Stimulated activated CD4-positive, alpha-beta T cell treated with anti-CD3 and anti-CD28 coated beads, Interleukin-4, amount 100 ng/mL, for 4 hours (primary cell): ENCODE measurements around the gene FAM50B.
A peak's percentile ranks its signal among the peaks of the same experiment; 100 is the strongest.

Experiments used
- DNase-seq, 2 experiments: peaks; one replicate each; pipeline ENCODE4 v3.0.0-alpha.2; 2020

The FAM50B gene, protein sequence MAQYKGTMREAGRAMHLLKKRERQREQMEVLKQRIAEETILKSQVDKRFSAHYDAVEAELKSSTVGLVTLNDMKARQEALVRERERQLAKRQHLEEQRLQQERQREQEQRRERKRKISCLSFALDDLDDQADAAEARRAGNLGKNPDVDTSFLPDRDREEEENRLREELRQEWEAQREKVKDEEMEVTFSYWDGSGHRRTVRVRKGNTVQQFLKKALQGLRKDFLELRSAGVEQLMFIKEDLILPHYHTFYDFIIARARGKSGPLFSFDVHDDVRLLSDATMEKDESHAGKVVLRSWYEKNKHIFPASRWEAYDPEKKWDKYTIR

DNA sequence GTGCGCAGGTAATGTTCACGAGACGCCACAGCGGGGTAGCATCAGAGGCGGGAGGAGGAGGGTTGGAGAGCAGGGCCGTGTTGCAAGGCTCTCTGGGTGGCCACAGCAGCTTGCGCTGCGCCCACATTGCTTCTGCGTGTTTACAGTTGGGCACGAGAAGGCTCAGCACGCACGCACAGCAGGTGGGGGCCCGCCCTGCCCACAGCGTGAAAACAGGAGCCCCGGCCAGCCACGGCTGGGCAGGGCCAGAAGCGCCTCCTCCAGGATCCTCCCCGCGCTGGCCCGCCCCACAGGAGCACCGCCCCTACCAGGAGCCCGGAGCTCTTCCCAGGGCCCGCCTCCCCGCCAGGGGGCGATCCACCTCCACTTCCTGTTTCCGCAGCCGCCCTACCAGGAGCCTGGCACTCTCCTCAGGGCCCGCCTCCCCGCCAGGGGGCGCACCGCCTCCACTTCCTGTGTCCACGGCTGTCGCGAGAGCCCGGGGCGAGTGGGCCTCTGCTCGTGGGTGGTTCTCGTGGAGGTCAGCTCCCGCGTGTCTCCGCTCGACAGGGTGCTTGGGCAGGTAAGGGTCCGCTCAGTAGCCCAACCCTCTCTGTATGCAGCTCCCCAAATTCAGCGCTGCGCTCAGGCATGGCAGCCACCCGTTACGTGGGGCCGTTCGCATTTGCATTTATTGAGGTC, at the start of gene FAM50B:
Gene FAM50B (plus strand): TSS at position 449 of the 681 bp plus-strand sequence. CDS start 439 bp downstream, outside the sequence.
- peak; percentile 88 for DNase-seq

DNA sequence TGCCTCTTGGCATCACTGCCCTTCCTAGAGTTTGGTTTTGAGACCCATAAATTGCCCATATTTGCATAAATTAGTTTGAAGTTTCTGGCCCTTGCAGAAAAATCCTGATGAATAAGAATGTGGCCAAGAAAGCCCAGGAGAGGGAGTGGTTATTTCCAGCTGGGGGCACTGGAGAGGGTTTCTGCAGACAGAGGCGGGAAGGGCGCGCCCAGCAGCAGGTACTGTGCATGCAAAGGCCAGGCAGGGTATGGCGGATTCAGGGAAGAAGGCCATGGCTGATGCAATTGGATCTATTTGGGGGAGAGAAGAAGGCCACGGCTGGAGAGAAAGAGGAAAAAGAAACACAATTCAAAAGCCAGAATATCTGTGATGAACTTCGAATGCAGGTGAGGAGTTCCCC, 49.5 kb upstream of the FAM50B start:
- no peak for DNase-seq

DNA sequence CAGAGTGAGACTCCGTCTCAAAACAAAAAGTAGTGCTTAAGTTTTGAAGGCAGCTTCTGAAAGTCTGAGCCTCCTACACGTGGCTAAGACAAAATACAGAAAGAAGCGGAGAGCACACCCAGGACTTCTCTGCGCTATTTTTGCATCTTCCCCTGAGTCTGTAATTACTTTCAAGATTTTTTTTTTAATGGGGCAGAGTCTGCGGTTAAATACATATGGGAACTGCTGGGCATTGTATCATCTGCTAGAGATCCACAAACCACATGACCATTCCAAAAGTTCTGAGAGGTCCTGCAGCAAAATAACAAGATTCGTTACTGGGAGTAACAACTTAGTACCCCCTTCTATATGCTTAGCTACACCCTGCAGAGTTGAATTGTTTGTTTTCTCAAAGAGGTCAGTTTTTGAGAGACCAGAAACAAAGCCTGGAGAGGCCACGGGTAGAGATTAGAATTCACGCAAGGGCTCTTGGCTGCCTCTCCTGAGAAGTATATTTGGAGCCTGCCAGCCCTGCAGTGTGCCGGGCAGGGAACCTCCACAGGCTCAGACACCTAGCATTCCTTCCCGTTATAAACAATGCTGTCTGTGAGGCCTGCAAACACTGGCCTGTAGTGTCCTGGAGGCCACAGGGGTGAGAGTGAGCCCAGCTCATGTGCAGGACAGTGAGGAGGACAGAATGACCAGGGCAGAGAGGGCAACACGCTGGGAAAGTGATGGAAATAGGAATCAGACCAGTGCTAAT, 48.2 kb upstream of the FAM50B start:
- DNase-seq: no peak

GRCh38 chr6:3801960-3802359, 47.2 kb upstream of the FAM50B start:
- DNase-seq: no peak

DNA sequence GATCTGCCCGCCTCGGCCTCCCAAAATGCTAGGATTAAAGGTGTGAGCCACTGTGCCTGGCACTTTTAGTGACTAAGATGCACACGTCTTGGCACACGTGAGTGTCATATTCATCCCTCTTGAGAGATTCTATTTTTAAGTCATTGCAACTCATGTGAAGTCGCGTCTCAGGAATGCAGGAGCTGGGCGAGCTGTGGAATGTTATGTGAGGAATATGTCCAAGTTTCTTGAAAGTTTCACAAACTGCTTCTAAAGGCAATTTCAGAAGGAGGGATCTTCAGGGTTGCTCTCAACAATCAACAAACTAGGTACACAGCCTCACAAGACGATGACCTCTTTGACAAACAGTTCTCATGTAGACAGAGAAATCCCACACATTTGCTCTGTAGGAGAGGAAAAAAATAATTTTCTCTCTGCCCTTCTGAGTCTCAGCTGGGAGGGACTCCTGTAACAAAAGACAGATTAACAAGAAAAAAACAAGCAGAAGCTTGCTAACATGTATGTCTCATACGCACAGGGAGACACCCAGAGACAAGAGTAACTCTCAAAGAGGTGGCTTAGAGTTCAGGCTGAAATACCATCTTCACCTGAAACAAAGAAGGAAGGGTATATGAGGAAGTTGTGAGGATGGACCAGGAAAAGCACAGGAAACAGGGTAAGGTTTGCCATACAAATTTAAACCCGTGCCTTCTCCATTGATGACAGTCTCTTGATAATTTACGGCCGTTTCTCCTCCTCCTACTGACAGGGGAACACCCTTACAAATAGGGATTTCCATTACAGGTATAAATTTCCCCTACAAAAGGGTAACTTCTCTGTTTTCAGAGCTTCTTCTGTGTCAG, 45.3 kb upstream of the FAM50B start:
- no peak for DNase-seq

- DNase-seq: no peak
Observed at GRCh38 chr6:3804964-3805363, 44.2 kb upstream of the FAM50B start.

- DNase-seq: no peak
Observed at GRCh38 chr6:3805448-3806123, 43.6 kb upstream of the FAM50B start.

GRCh38 chr6:3806169-3806922, 42.8 kb upstream of the FAM50B start:
- DNase-seq: no peak

- DNase-seq: no peak
Observed at GRCh38 chr6:3808199-3808598, 41.0 kb upstream of the FAM50B start.

GRCh38 chr6:3808759-3809514, 40.2 kb upstream of the FAM50B start:
- DNase-seq: no peak

DNA sequence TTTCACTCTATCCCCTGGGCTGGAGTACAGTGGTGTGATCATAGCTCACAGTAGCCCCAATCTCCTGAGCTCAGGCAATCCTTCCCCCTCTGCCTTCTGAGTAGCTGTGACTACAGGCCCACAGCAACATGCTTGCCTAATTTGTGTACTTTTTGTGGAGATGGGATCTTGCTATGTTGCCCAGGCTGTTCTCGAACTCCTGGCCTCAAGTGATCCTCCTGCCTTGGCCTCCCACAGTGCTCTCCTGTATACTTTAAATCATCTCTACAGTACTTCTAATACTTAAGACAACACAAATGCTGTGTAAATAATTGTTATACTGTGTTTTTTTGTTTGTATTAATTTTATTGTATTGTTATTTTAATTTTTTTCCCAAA, 39.7 kb upstream of the FAM50B start:
- DNase-seq: no peak

DNA sequence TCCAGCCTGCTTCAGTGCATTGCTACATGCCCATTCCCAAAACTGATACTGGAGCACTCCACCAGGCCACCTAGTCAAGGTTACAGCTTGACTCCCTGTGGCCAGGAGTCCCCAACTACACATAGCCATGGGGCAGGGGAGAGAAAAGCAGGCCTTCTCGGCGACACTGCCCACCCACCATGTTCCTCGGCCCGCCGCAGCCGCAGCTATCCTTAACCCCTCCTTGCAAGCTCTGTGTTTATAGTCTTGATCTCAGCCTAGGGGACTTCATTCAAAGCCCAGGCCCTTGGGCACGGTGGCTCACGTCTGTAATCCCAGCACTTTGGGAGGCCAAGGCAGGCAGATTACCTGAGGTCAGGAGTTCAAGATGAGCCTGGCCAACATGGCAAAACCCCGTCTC, 39.2 kb upstream of the FAM50B start:
- DNase-seq: no peak

- no peak for DNase-seq
Observed at GRCh38 chr6:3811191-3811590, 38.0 kb upstream of the FAM50B start.

DNA sequence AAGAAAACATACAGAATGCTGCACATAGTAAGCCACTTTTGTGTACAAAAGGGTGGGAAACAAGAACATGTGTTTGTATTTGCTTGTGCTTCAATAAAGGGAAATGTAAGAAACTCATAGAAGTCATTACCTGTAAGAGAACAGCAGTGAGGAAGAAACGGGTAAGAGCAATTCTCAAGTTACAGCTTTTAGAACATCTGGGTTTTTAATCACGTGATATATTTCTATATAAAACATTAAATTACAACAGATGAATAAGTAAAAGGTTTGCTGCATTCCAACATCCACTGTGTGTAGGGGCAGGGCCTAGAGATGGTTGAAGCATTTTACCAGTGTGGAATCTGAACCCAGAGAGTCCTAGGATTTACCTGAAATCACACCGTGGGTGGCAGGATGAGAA, 36.6 kb upstream of the FAM50B start:
- no peak for DNase-seq

GRCh38 chr6:3813150-3813780, 35.9 kb upstream of the FAM50B start:
- no peak for DNase-seq

DNA sequence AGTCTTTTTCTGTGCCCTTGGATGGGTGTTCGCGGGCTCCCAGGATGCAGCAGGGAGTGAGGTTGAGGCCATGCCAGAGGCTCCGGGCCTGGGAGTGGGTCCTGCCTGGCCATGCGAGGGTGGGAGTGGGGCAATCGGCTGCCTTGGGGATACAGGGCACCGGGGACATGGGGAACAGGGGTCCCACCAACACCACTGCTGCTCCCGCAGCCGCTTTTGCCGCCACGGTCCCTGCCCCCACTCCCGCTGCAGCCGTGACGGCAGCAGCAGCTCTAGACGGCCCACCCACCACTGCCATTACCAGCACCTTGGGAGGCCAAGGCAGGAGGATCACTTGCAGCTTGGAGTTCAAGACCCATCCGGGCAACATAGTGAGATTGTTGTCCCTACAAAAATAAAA, 35.3 kb upstream of the FAM50B start:
- DNase-seq: no peak

GRCh38 chr6:3814539-3814938, 34.6 kb upstream of the FAM50B start:
- DNase-seq: no peak

DNA sequence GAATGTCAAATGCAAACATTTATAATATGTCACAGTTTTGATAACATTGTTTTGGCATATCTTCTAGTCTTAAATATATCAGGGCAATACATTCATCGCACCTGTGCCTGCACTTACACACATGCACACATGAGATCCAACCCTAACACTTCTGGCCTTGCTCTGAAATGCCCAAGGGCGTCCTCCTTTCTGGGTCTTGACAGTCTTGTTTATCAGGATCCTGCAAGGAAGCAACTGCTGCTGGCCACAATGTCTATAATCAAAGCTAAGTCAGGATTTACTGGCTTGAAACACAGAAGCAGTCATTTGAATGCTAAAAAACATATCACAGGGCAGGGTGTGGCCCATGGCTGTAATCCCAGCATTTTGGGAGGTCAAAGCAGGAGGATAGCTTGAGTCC, 32.9 kb upstream of the FAM50B start:
- DNase-seq: no peak

DNA sequence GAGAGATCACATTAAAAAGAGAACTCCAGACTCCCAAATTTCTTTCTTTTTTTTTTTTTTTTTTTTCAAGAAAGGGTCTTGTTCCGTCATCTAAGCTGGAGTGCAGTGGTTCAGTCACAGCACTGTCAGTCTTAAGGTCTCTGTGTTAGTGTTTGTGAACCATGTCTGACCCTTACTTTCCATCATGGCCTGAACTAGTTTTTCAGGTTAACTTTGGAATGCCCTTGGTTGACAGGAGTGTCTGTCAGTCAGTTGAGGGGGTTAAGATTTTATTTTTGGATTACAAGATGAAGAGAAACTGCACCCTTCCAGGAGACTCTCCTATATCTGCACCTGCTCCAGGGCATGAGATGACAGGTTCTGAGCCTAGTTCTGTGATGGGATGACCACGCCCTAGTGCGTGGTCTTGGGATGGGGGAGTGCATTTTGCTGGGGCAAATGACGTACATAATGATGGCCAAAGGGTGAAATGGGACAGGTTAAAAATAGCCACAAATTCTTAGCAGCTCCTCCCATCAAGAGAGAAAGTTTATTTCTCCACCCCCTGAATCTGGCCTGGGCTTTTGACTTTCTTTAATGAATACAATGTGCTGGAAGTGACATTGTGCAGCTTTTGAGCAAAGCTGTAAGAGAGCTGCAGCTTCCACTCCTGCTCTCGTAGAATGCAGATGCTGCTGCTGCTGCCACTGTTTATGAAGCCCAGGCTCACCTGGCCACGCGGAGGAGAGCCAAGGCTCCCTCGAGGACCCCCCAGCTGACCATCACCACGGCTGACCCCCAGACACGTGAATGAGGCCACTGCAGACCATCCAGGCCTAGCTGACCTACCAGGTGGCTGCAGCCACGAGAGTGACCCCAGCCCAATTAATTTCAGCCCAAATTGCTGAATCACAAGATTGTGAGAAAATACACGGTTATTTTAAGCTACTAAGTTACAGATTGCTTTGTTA, 29.7 kb upstream of the FAM50B start:
- no peak for DNase-seq
